Psoas muscle (tissue), 8 donors: ENCODE measurements around the gene SRMS. TPM values are rescaled to one million over a fixed set of nuclear protein-coding genes. Genes with fewer than 3 reads are reported as not detected.

Source experiments
- ATAC-seq, 4 donors: fragments of 200-7000 bp; cut with Tn5 transposase; one replicate each; pipeline ENCODE4 v1.9.1; 2020; ENCODE audit warnings: moderate library complexity in 3 of 4, mild to moderate bottlenecking in 2 of 4
- DNase-seq, 2 donors: peaks; one replicate each; pipeline ENCODE4 v3.0.0-alpha.2; 2020
- H3K27ac ChIP-seq: fragments of 200-600 bp; one replicate; pipeline ENCODE4 v1.8.0; 2022
- H3K27me3 ChIP-seq, 3 donors: fragments of 200-600 bp in 1 of 3; one replicate each; pipeline versions ENCODE4 v1.6.1 to v1.8.0; 2013 to 2022; ENCODE audit warnings: low read length in 2 of 3, mild to moderate bottlenecking in 2 of 3, moderate library complexity in 1 of 3; ENCODE audit not compliant: insufficient read depth in 3 of 3
- H3K36me3 ChIP-seq, 2 donors: fragments of 200-600 bp in 1 of 2; one replicate each; pipeline versions ENCODE4 v1.6.1 to v1.8.0; 2013 to 2022; ENCODE audit warnings: low read depth in 1 of 2, mild to moderate bottlenecking in 1 of 2, moderate library complexity in 1 of 2; ENCODE audit not compliant: insufficient read depth in 1 of 2
- H3K4me1 ChIP-seq: fragments of 200-600 bp; one replicate; pipeline ENCODE4 v1.8.0; 2022
- H3K4me3 ChIP-seq: fragments of 200-600 bp; one replicate; pipeline ENCODE4 v1.8.0; 2022; ENCODE audit warnings: mild to moderate bottlenecking
- H3K9me3 ChIP-seq: fragments of 200-600 bp; one replicate; pipeline ENCODE4 v1.8.0; 2022
- CTCF ChIP-seq: fragments of 200-600 bp; IDR thresholded peaks from one replicate; pipeline ENCODE4 v1.8.0; 2022; ENCODE audit warnings: antibody characterized with exemption
- WGBS, 3 donors: extraction: QIAGEN DNeasy Blood & Tissue Kit; methylation state at CpG; one replicate each; pipeline versions ENCODE4 v1.1.6 to v1.1.7; 2013; 5-methylcytosine and 5-hydroxymethylcytosine counted together
- intact Hi-C, 2 donors: fragments of 100-400 bp; cut with DNase I; formaldehyde crosslinking; loops; one replicate each; pipeline versions ENCODE4 v1.11.0 to v1.14.2; 2022
- polyA plus RNA-seq, 3 donors: library from polyadenylated mRNA; stranded (reverse); fragments of 200-250 nt; gene quantifications; one replicate each; pipeline ENCODE4 v1.2.3, GENCODE V29; 2013
- total RNA-seq, 4 donors: library from RNA; stranded (reverse); fragmentation: NEBNext Ultra II Directional in 2 of 4; extraction: Animal tissue kit (Norgen Biotek cat#: 25700) in 2 of 4; gene quantifications; one replicate each; pipeline versions ENCODE4 v1.2.1 to v1.2.4, GENCODE V29; 2021 to 2023
- donor health status: healthy with polysubstance abuse.
- donor health status: DM: no; HTN: no; CAD: no; lungs with moderate emphysema.
- donor health status: Bipolar disorder and iron deficiency.
- donor health status: healthy.
- donor health status: DM: yes; HTN: yes; CAD: no.
- donor health status: DM: no; HTN: no; CAD: no.
- donor health status: DM: no; HTN: no; CAD: no.
- donor health status: DM: yes; HTN: yes; CAD: no.

SRMS gene
- total and polyA plus RNA-seq, 7 donors: not detected

GRCh38 chr20:63508072-63508768, 39.3 kb downstream of the SRMS start:
- peak in 1 of 2 donors; percentile 15 for DNase-seq
- peak in 1 of 4 donors; percentile 11 for ATAC-seq
- WGBS, 3 donors: 85 to 89% (median 87%) methylated on average over 33 of the region's 33 CpGs
- H3K4me1 ChIP-seq: peaks cover 13% of the 10 kb centered on the region
- peak overlapping the region; percentile 81 for H3K27ac ChIP-seq
- H3K36me3 ChIP-seq: no peaks in the 10 kb centered on the region
- H3K27me3 ChIP-seq: no peaks in the 10 kb centered on the region
- TF ChIP-seq CTCF: no peak
- peaks cover 12% of the 10 kb centered on the region for H3K9me3 ChIP-seq
- no peak overlapping the region for H3K4me3 ChIP-seq
- intact Hi-C loops: no loop called here

GRCh38 chr20:63507083-63507743, 40.3 kb downstream of the SRMS start:
- Histone ChIP-seq H3K36me3 (no peaks in the 10 kb centered on the region), H3K9me3 (peaks cover 12% of the 10 kb centered on the region), H3K4me3 (no peak overlapping the region), H3K27me3 (no peaks in the 10 kb centered on the region), H3K4me1 (peaks cover 19% of the 10 kb centered on the region), H3K27ac (no peak overlapping the region)
- 90 to 94% (median 93%) methylated on average over 30 of the region's 30 CpGs for WGBS, 3 donors
- no peak for ATAC-seq
- TF ChIP-seq CTCF: no peak
- intact Hi-C loops: no loop called here
- peak in 1 of 2 donors; percentile 44 for DNase-seq

GRCh38 chr20:63505723-63506122, 41.8 kb downstream of the SRMS start:
- ATAC-seq (no peak), DNase-seq (peak in 1 of 2 donors; percentile 25)
- no peak for TF ChIP-seq CTCF
- Histone ChIP-seq H3K4me1 (peaks cover 31% of the 10 kb centered on the region), H3K9me3 (peaks cover 12% of the 10 kb centered on the region), H3K27me3 (no peaks in the 10 kb centered on the region), H3K27ac (no peak overlapping the region), H3K36me3 (no peaks in the 10 kb centered on the region), H3K4me3 (no peak overlapping the region)
- intact Hi-C loops: no loop called here
- WGBS, 3 donors: 79 to 86% (median 85%) methylated on average over 12 of the region's 12 CpGs

- Histone ChIP-seq H3K27ac (no peak overlapping the region), H3K4me3 (no peak overlapping the region), H3K36me3 (no peaks in the 10 kb centered on the region), H3K4me1 (peaks cover 33% of the 10 kb centered on the region), H3K9me3 (peaks cover 12% of the 10 kb centered on the region), H3K27me3 (no peaks in the 10 kb centered on the region)
- TF ChIP-seq CTCF: no peak
- DNase-seq (peak in 1 of 2 donors; percentile 24), ATAC-seq (no peak)
- 85 to 87% (median 86%) methylated on average over 8 of the region's 8 CpGs for WGBS, 3 donors
- intact Hi-C loops: no loop called here
Measured at GRCh38 chr20:63505281-63505680, 42.3 kb downstream of the SRMS start.
